G401 (cell line): Measurements from ENCODE around the gene DLG2. TPM values are rescaled to one million over a fixed set of nuclear protein-coding genes. Genes with fewer than 3 reads are reported as not detected.
A peak's percentile ranks its signal among the peaks of the same experiment; 100 is the strongest.
"Not testable (repeated sequence)": the region's sequence is repeated elsewhere in the genome, so short reads cannot be mapped to it uniquely, and the experiment has no call there.

Experiments
- DNase-seq: peaks from one replicate; pipeline ENCODE4 v3.0.0-alpha.2; 2015; ENCODE audit warnings: low spot score
- in situ Hi-C: cut with HindIII; loops from 2 replicates; pipeline ENCODE4 v1.10.0; 2016; ENCODE audit warnings: low sequenced_read_pairs, mixed read lengths
- total RNA-seq: library from RNA; depleted of rRNA; stranded (reverse); fragments of >200 nt; shearing (Covaris generic); gene quantifications from 2 replicates; pipeline ENCODE4 v1.2.3, GENCODE V29; 2014

Gene DLG2
- total RNA-seq, 1 experiment from 2014 or later, result 3.8 TPM

- in situ Hi-C loops, result no loop called here
- DNase-seq, result peak; percentile 3
Observed at GRCh38 chr11:85182441-85183387, 444.4 kb downstream of the DLG2 start.

DNA sequence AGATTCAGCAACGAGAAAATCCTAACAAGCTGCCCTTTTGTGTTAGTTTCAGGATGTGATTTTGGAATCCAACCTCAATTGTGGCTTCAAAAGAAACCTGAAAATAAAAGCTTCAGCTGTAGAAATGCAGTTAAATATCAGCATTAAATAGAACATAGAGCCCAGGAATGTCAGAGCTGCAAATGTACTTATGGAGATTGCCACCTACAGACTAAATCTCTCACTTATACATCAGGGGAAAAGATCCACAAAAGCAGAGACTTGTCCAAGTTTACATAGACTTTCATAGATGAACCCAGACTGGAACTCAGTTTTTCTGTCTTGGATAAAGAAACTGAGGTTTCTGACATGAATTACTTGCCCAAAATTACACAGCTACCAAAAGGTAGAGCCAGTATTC is 446.6 kb downstream of the DLG2 start:
- DNase-seq, result no peak
- in situ Hi-C loops, result no loop called here

DNA sequence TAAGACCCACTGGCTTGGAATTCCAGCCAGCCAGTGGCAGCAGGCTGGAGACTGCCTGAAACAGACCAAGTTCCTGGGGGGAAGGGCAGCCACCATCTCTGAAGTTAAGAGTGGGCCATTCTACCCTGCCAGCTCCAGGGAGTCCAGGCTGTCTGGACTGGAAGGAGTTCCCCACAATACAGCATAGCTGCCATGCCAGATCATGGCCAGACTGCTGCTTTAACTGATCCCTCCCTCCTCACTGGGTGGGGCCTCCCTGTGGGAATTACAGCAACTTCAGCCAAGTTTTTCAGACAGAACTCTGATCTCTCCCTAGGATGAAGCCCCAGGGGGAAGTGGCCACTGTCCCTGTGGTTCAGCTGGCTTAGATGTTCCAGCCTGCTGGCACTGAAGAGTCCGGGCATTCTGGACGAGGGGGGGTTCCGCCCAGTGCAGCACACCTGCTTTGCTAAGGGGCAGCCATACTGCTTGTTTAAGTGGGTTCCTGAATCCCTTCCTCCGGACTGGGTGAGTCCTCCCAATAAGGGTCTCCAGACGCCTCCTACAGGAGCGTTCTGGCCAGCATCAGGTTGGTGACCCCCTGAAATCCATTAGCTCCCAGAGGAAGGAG is 455.4 kb downstream of the DLG2 start:
- no peak for DNase-seq
- in situ Hi-C loops, result no loop called here

DNA sequence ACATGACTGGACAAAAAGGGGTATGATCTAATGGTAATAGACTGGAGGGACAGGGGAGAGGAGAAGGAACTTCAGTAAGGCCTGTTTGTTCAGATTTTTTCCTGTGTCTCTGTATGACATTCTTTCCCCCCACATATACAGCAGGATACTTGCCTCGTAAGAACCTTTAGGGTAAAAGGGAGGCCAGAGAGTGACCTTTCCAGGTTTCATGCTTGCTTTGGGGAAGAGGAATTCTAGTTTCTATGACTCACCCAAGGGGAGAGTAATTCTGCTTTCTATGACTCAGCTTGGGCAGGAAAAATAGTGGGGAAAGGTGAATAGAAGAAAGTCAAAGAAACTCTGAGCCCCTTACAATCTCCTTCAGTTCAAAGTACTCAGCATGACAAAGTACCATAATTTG is 457.0 kb downstream of the DLG2 start:
- DNase-seq, result no peak
- in situ Hi-C loops, result no loop called here

DNA sequence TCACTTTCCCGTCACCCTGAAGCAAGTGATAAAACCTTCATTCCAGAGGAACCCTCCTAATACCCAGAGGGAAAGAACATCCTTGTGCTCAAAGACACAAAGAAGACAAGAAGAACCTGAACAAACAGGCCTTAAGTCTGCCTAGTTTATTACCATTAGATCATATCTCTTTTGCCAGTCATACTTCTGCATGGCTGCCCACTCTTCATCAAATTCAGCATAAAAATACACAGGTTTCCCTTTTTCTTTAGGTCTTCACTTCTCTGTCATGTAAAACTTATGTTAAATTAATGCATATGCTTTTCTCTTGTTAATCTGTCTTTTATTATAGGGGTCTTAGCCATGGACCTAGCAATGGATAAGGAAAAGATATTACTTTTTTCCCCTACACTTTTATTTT is 459.7 kb downstream of the DLG2 start:
- DNase-seq, result no peak
- in situ Hi-C loops, result no loop called here

DNA sequence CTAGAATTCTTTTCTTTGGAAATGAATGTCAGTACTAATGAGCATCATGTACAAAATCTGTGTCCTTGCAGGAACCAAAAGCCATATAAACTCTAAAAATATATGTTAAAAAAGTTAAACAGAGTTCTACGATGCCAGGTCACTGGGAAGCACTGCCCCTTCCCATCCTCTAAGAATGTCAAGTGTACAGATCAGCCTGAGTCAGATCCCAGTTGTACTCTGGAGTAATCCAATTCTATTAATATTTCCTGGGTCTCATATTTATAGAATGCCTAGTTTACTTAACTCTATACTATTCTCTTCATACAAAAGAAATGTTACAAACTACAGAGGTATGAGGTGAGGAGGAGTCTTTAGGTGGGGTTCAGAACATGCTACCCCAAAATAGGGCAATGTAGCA is 460.1 kb downstream of the DLG2 start:
- in situ Hi-C loops, result no loop called here
- no peak for DNase-seq

- in situ Hi-C loops, result no loop called here
- no peak for DNase-seq
Observed at GRCh38 chr11:85165819-85166218, 461.3 kb downstream of the DLG2 start.

- DNase-seq, result no peak
- in situ Hi-C loops, result no loop called here
Observed at GRCh38 chr11:85164743-85165142, 462.4 kb downstream of the DLG2 start.

- DNase-seq, result no peak
- in situ Hi-C loops, result no loop called here
Observed at GRCh38 chr11:85154294-85154693, 472.9 kb downstream of the DLG2 start.

GRCh38 chr11:85137597-85137996 is 489.5 kb downstream of the DLG2 start:
- peak; percentile 66 for DNase-seq
- in situ Hi-C loops, result no loop called here

- DNase-seq, result no peak
- in situ Hi-C loops, result no loop called here
Observed at GRCh38 chr11:85133636-85134035, 493.5 kb downstream of the DLG2 start.

- peak; percentile 60 for DNase-seq
- in situ Hi-C loops, result no loop called here
Observed at GRCh38 chr11:85132851-85133585, 494.1 kb downstream of the DLG2 start.

- in situ Hi-C loops, result no loop called here
- DNase-seq, result no peak
Observed at GRCh38 chr11:85127349-85127748, 499.8 kb downstream of the DLG2 start.

GRCh38 chr11:85123752-85124231 is 503.4 kb downstream of the DLG2 start:
- in situ Hi-C loops, result no loop called here
- DNase-seq, result no peak

- in situ Hi-C loops, result no loop called here
- DNase-seq, result no peak
Observed at GRCh38 chr11:85118151-85118550, 509.0 kb downstream of the DLG2 start.

DNA sequence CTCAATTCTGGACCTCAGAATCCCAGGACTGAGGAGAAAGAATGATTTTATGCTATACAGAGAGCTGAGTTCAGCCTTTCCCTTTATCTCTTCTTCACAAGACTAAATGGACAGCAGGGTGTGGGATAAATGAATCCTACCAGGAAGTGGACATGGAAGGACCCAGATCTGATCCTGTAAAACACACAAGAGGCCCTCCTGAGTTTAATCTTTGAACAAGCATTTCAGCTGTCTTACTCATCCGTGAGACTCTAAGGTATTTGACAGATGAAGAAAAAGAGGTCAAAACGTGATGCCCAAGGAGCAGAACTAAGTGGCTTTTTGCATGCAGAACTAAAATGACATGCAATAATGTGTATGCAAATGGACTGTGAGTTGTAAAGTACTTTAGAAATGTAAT is 511.3 kb downstream of the DLG2 start:
- no peak for DNase-seq
- in situ Hi-C loops, result no loop called here

DNA sequence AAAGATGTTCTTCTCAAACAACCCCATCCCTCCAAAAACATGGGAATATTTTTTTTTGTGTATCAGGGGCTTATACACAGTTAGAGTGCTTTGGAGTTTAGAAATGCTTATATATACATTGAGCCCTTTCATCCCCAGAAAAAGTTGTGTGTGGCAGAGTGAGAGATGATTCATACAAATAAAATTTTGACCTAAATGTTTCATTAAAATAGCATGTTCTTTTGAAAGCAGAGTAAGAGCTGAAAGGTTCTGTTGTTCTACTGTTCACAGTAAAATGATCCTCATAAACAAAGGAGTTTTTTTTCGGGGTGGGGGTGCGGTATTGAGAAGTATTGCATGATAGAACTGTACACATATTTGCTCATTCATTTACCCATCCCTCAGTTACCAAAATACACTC is 512.4 kb downstream of the DLG2 start:
- no peak for DNase-seq
- in situ Hi-C loops, result no loop called here

GRCh38 chr11:85110246-85110645 is 516.9 kb downstream of the DLG2 start:
- in situ Hi-C loops, DNase-seq: not testable (repeated sequence)

GRCh38 chr11:85109141-85109540 is 518.0 kb downstream of the DLG2 start:
- in situ Hi-C loops, result no loop called here
- no peak for DNase-seq

GRCh38 chr11:85105868-85106267 is 521.3 kb downstream of the DLG2 start:
- DNase-seq, result no peak
- in situ Hi-C loops, result no loop called here
